ENCODE measurements around the gene LDLRAD3.

- TF ChIP-seq CTCF (IDR thresholded peaks at IDR 0.05) (no peak), POLR2A (IDR thresholded peaks at IDR 0.05) (no peak)
Observed at GRCh38 chr11:36164506-36165250, 220.8 kb downstream of the LDLRAD3 start.

Data from adrenal gland (tissue), 5 donors.